Endothelial cell of umbilical vein (primary cell): Measurements from ENCODE around the gene TTC27. TPM values are rescaled to one million over a fixed set of nuclear protein-coding genes. Genes with fewer than 3 reads are reported as not detected.

Experiments
- BruUV-seq: library from RNA; stranded (reverse); fragments of 400-500 nt; replicated peaks from 2 replicates; lab custom pipeline; 2021; lab: Mats Ljungman, UMichigan
- CTCF ChIA-PET: fragments of 300-600, 350-600 bp; sonication (Branson Sonifier 250); formaldehyde crosslinking; loops from one replicate; lab custom pipeline; 2021; ENCODE audit warnings: antibody characterized with exemption, inconsistent platforms; lab: Charles Lee
- POLR2A ChIA-PET: fragments of 300-600, 350-600 bp; sonication (Branson Sonifier 250); formaldehyde crosslinking; loops from one replicate; lab custom pipeline; 2021; ENCODE audit warnings: antibody characterized with exemption, inconsistent platforms; lab: Charles Lee
- DNase-seq: peaks from one replicate; pipeline ENCODE4 v3.0.0-alpha.2; 2011; ENCODE audit warnings: low read depth, low spot score
- FAIRE-seq: peaks from 2 replicates; lab custom pipeline; 2011; peaks lifted over from hg19 to GRCh38; lab: Jason Lieb, UNC
- H2AFZ ChIP-seq: 2 replicates; pipeline ENCODE4 v1.6.0; 2012; ENCODE audit warnings: low read depth, low read length, control low read depth, inconsistent platforms
- H3K27ac ChIP-seq: 2 replicates; pipeline ENCODE4 v1.5.1; 2011; ENCODE audit warnings: low read depth, mild to moderate bottlenecking, control low read depth, low read length, moderate library complexity; ENCODE audit not compliant: insufficient read depth
- H3K27me3 ChIP-seq, 2 experiments: 2 replicates each; pipeline versions ENCODE4 v1.6.0 to v1.6.1; 2011; ENCODE audit warnings: low read length in 2 of 2, mixed read lengths in 1 of 2; ENCODE audit not compliant: control insufficient read depth in 2 of 2, insufficient read depth in 2 of 2
- H3K36me3 ChIP-seq, 2 experiments: 2 replicates in 1 of 2; 3 replicates in 1 of 2; pipeline ENCODE4 v1.5.1; 2011; ENCODE audit warnings: low read length in 2 of 2, mild to moderate bottlenecking in 1 of 2, moderate library complexity in 1 of 2; ENCODE audit not compliant: control insufficient read depth in 2 of 2, insufficient read depth in 2 of 2; ENCODE audit errors: extremely low read depth in 1 of 2
- H3K4me1 ChIP-seq: 3 replicates; pipeline ENCODE4 v1.5.1; 2011; ENCODE audit warnings: mild to moderate bottlenecking, low read length; ENCODE audit not compliant: control insufficient read depth, insufficient read depth; ENCODE audit errors: extremely low read depth
- H3K4me2 ChIP-seq: 2 replicates; pipeline ENCODE4 v1.6.1; 2011; ENCODE audit warnings: low read length, control low read depth, mixed read lengths; ENCODE audit not compliant: insufficient read depth
- H3K4me3 ChIP-seq, 3 experiments: fragments of 200-600 bp in 1 of 3; sonication (generic), shearing (Covaris generic) in 1 of 3; replicated peaks in 1 of 3; 2 replicates each; pipeline ENCODE4 v1.5.1; 2011 to 2016; ENCODE audit warnings: control low read depth in 3 of 3, low read length in 3 of 3, mild to moderate bottlenecking in 2 of 3, inconsistent platforms in 1 of 3, low read depth in 1 of 3, moderate library complexity in 1 of 3; ENCODE audit not compliant: insufficient read depth in 1 of 3
- H3K79me2 ChIP-seq: 2 replicates; pipeline ENCODE4 v1.6.0; 2012; ENCODE audit warnings: low read length, inconsistent platforms; ENCODE audit not compliant: control insufficient read depth, insufficient read depth
- H3K9ac ChIP-seq: replicated peaks from 2 replicates; pipeline ENCODE3; 2011; ENCODE audit warnings: low read length, control low read depth; ENCODE audit not compliant: insufficient read depth; ENCODE audit errors: extremely low read depth
- H3K9me1 ChIP-seq: replicated peaks from 3 replicates; pipeline ENCODE4 v1.6.0; 2011; ENCODE audit warnings: mild to moderate bottlenecking, low read length; ENCODE audit not compliant: control insufficient read depth, insufficient read depth; ENCODE audit errors: extremely low read depth
- H3K9me3 ChIP-seq: replicated peaks from 2 replicates; pipeline ENCODE4 v1.5.1; 2012; ENCODE audit warnings: low read length, inconsistent platforms; ENCODE audit not compliant: control insufficient read depth, insufficient read depth
- H4K20me1 ChIP-seq: replicated peaks from 2 replicates; pipeline ENCODE3; 2011; ENCODE audit warnings: mild to moderate bottlenecking, low read length; ENCODE audit not compliant: control insufficient read depth, insufficient read depth; ENCODE audit errors: extremely low read depth
- CTCF ChIP-seq, 2 donors: IDR thresholded peaks; 1 replicate in 1 of 2; 2 replicates in 1 of 2; pipeline ENCODE4 v1.5.1; 2011; ENCODE audit warnings: low read length in 2 of 2, mild to moderate bottlenecking in 2 of 2, moderate library complexity in 2 of 2, control low read depth in 1 of 2, inconsistent platforms in 1 of 2, low read depth in 1 of 2; ENCODE audit not compliant: insufficient read depth in 1 of 2; ENCODE audit errors: extremely low read depth in 1 of 2
- EZH2 ChIP-seq: IDR thresholded peaks from 2 replicates; pipeline ENCODE4 v1.6.1; 2012; ENCODE audit warnings: borderline replicate concordance, low read depth, mild to moderate bottlenecking, moderate library complexity, low read length, inconsistent platforms; ENCODE audit not compliant: severe bottlenecking
- FOS ChIP-seq: IDR thresholded peaks from 2 replicates; pipeline ENCODE4 v1.6.1; 2011; ENCODE audit warnings: mild to moderate bottlenecking, low read length, moderate library complexity, borderline replicate concordance; ENCODE audit not compliant: insufficient read depth
- GATA2 ChIP-seq: IDR thresholded peaks from 2 replicates; pipeline ENCODE4 v1.7.0; 2011; ENCODE audit warnings: low read depth, mild to moderate bottlenecking, moderate library complexity, mixed read lengths, low read length; ENCODE audit not compliant: insufficient read length, insufficient read depth
- JUN ChIP-seq: IDR thresholded peaks from 2 replicates; pipeline ENCODE4 v1.6.1; 2011; ENCODE audit warnings: borderline replicate concordance, low read depth; ENCODE audit not compliant: insufficient read length, insufficient read depth
- MAX ChIP-seq: IDR thresholded peaks from 2 replicates; pipeline ENCODE4 v1.6.1; 2011; ENCODE audit not compliant: insufficient read depth, insufficient read length
- MYC ChIP-seq: IDR thresholded peaks from one replicate; pipeline ENCODE4 v1.6.1; 2011; ENCODE audit warnings: mild to moderate bottlenecking, low read depth, low read length
- POLR2A ChIP-seq: IDR thresholded peaks from 2 replicates; pipeline ENCODE4 v1.6.1; 2012; ENCODE audit warnings: low read depth, mild to moderate bottlenecking, control low read depth, low read length
- POLR2AphosphoS5 ChIP-seq: IDR thresholded peaks from 2 replicates; pipeline ENCODE4 v1.6.1; 2012; ENCODE audit warnings: low read depth, mild to moderate bottlenecking, control low read depth, low read length, moderate library complexity; ENCODE audit not compliant: insufficient read depth
- dilution Hi-C: fragments of 300-500 bp; cut with MboI; formaldehyde crosslinking; loops from one replicate; pipeline ENCODE4 v1.15.0; 2019; ENCODE audit warnings: low sequenced_read_pairs; ENCODE audit not compliant: extremely low pct_ligation_motif_present
- intact Hi-C: fragments of 100-400 bp; cut with micrococcal nuclease; formaldehyde crosslinking; loops from one replicate; pipeline ENCODE4 v1.10.0; 2022
- polyA plus RNA-seq, 4 experiments: library from polyadenylated mRNA; depleted of rRNA in 3 of 4; stranded (reverse) in 3 of 4; unstranded in 1 of 4; fragments of >200 nt; gene quantifications; 2 replicates each; pipeline versions ENCODE4 v1.2.1 to v1.2.3, GENCODE V29; 2011 to 2012; ENCODE audit warnings: missing spikeins in 1 of 4
- total RNA-seq: library from RNA; stranded (reverse); gene quantifications from 2 replicates; pipeline ENCODE4 v1.2.3, GENCODE V29; 2021

Gene TTC27
- total and polyA plus RNA-seq, 2 donors (not counting 3 experiments of a cell fraction or from before 2014, with no cell fraction given), result 16.3 to 20.1 TPM

- dilution Hi-C loops (no loop called here), intact Hi-C loops (no loop called here)
- no peak overlapping the region for H3K27ac ChIP-seq
- H3K36me3 ChIP-seq, result peaks cover 0 to 2% of the 10 kb centered on the region in 2 experiments
- ChIA-PET CTCF (no interaction called here), POLR2A (no interaction called here)
- no peaks in the 10 kb centered on the region for H4K20me1 ChIP-seq
- no peak overlapping the region for H2AFZ ChIP-seq
- H3K4me1 ChIP-seq, result no peaks in the 10 kb centered on the region
- no peak overlapping the region for H3K4me3 ChIP-seq
- H3K9ac ChIP-seq, result no peak overlapping the region
- H3K79me2 ChIP-seq, result no peaks in the 10 kb centered on the region
- BruUV-seq, result no TSS peak
- DNase-seq (no peak), FAIRE-seq (no peak)
- no peak overlapping the region for H3K4me2 ChIP-seq
- no peaks in the 10 kb centered on the region for H3K9me3 ChIP-seq
- H3K27me3 ChIP-seq, result no peaks in the 10 kb centered on the region
- no peak for TF ChIP-seq POLR2A
- no peak for TF ChIP-seq EZH2
- TF ChIP-seq JUN, result no peak
- no peak for TF ChIP-seq POLR2AphosphoS5
- TF ChIP-seq CTCF (IDR thresholded peaks at IDR 0.05; ENCODE audit: extremely low read depth in 1 of 2, insufficient read depth in 1 of 2, low read depth in 1 of 2, low read length in 2 of 2), result no peak
- TF ChIP-seq MYC, result no peak
- no peak for TF ChIP-seq GATA2
- no peak for TF ChIP-seq FOS
- TF ChIP-seq MAX, result no peak
- no peaks in the 10 kb centered on the region for H3K9me1 ChIP-seq
Measured at GRCh38 chr2:32760628-32761027, 132.8 kb downstream of the TTC27 start.
